Head of caudate nucleus (tissue), 42 donors: ENCODE results near the gene SLCO2A1.
A peak's percentile ranks its signal among the peaks of the same experiment; 100 is the strongest.

ENCODE experiments used
- DNase-seq, 42 donors: peaks; one replicate each; pipeline versions ENCODE4 v3.0.0 to v3.0.0-alpha.2; 2020 to 2021; ENCODE audit warnings: mixed read lengths in 7 of 42
- intact Hi-C: fragments of 100-400 bp; cut with DNase I; formaldehyde crosslinking; loops from one replicate; pipeline ENCODE4 v1.15.0; 2022

SLCO2A1 gene

GRCh38 chr3:133932009-133932408, 97.7 kb downstream of the SLCO2A1 start:
- intact Hi-C loops = no loop called here
- DNase-seq = peak in 3 of 42 donors; percentile 13 to 25 (median 19)

GRCh38 chr3:133931084-133931483, 98.6 kb downstream of the SLCO2A1 start:
- intact Hi-C loops = no loop called here
- DNase-seq = peak in 4 of 42 donors; percentile 18 to 30 (median 26)

DNA sequence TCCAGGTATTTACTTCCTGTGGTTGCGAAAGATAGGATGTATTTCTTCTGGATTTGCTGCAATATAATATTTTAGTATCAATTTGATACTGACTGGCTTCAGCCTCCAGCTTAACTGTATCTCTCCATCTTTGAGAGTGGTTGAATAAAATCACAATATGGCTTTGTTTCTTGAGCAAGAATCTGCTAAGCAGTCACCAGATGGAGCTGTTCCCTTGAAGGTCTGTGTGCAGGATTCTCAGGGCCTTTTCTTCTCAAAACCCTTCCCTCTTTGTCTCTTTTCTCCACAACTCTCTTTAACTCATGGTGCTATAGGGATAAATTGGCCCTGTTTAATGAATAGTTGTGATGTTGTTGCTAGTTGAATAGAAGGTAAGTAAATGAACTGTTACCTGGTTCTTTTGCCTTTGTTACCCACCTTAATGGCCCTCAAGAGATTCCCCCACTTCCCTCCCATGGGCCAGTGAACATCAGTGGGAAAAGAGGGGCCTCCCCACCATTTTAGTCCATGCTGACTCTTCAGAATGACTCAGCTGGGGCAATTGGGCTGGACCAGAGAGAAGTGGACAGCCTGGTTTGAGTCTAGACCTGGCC, 99.3 kb downstream of the SLCO2A1 start:
- intact Hi-C loops = no loop called here
- DNase-seq = peak in 18 of 42 donors; percentile 25 to 73 (median 46)

DNA sequence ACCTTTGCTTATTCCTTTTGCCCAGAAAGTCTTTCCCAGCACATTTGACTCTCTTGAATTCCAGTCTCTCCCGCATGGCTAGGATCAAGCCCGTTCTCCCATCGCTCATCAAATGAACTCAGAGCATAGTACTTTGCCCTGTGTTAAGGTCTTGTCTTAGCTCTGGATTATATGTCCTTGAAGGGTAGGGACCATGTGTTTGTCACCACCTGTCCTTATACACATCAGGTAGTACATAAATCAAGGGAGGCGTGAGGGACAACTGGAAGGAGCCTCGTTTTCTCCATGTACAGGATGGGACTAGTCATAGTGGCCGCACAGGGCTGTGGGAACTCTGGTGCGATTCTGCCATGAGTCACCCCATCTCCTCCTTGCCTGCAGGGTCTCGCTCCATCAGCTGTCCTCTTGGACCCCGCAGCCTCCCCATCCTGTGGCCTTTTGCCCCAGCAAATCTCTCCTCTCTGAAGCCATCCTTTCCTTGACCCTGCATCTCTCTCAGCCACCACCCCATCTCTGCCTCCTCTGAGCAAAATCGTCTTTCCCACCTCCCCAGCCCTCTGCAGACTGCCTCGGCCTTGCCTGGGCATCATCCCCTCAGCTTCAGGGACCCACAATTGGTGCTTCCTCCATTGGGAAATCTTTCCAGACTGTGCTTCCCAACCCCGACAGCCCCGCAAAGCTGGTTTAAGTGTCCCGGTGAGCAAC, 100.7 kb downstream of the SLCO2A1 start:
- intact Hi-C loops = loop anchor here (5.0 kb wide), 1 partner anchor 112 kb away; no protein-coding TSS in a partner anchor
- peak in 3 of 42 donors; percentile 19 to 38 (median 33) for DNase-seq

DNA sequence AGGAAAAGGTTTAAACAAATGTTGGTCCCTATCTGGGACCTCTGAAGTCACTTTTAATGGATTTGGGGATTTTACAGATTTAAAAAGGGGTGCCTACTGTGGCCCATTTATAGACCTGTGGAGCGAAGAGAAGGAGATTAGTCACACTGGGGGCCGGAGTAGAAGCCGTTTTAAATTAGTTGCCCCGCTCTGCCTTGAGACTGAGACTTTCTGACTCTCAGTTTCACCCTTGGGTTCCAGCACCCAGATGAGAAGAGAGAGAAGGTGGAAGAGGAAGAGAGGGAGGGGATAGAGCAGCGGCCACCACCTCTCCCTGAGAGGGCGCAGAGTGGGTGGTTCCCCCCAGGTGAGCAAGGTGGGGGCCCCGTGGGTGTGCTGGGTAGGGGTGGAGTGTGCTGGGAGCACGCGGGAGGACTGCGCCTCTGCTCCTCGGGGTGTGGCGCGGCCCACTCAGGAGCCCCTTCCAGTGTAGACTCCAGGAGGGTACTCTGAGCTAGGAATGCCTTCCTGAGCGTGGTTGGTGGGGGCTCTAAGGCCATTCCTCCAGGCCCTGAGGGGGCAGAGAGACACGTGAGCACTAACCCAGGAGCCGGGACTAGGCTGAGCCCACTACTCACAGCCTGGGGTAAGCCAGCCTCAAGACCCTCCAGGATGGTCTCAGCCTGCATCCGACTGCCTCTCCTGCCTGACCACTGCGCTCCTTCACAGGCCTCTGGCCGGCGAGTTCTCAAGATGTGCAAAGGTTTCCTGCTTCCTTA, 101.4 kb downstream of the SLCO2A1 start:
- peak in 5 of 42 donors; percentile 20 to 44 (median 35) for DNase-seq

GRCh38 chr3:133927540-133928066, 102.1 kb downstream of the SLCO2A1 start:
- intact Hi-C loops = loop anchor here (5.0 kb wide), 1 partner anchor 110 kb away; no protein-coding TSS in a partner anchor
- DNase-seq = peak in 38 of 42 donors; percentile 26 to 88 (median 70)

More for the DNA sequence above, 101.4 kb downstream of the SLCO2A1 start:
- intact Hi-C loops = loop anchor here (5.0 kb wide), 1 partner anchor 111 kb away; no protein-coding TSS in a partner anchor

DNA sequence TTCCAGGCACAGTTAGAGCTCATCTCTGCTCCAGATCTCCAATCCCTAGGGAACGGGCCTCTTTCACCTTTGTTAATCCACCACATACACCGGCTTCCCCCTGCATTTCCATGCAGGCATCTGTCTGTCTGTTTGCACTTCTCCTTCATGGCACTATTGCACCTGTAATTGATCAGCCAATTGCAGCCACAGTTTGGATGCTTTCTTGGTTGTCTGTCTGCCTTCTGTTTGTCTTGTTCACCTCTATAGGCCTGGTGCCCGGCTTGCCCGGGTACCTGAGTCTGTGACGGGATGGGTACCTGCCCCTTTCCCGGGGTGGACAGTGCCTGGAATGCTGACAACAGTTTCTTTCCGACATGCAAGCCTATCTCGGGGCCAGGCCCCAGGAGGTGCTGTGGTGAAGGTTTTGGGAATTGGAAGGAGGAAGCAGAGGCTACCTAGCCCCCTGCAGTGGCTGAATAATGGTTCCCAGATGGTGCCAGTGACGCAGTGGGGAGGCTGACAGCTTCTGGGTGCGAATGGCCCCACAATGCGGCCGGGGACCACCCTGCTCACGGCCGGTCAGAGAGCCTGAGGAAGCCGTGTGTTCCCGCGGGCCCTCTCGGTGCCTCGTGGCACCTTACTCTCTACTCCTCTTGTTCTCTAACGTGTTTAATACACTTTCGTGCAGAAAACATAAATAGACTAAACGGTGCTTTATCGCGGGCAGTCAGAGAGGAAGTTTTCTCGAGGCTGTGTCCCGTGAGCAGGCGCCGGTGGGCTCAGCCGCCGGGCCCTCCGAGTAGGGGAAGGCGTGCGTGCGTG, 102.8 kb downstream of the SLCO2A1 start:
- intact Hi-C loops = loop anchor here (5.0 kb wide), 1 partner anchor 110 kb away; no protein-coding TSS in a partner anchor
- DNase-seq = peak in 4 of 42 donors; percentile 32 to 54 (median 49)

- peak in 2 of 42 donors; percentile 28 to 39 for DNase-seq
- intact Hi-C loops = loop anchor here (5.0 kb wide), 1 partner anchor 109 kb away; no protein-coding TSS in a partner anchor
Observed at GRCh38 chr3:133925960-133926735, 103.6 kb downstream of the SLCO2A1 start.

DNA sequence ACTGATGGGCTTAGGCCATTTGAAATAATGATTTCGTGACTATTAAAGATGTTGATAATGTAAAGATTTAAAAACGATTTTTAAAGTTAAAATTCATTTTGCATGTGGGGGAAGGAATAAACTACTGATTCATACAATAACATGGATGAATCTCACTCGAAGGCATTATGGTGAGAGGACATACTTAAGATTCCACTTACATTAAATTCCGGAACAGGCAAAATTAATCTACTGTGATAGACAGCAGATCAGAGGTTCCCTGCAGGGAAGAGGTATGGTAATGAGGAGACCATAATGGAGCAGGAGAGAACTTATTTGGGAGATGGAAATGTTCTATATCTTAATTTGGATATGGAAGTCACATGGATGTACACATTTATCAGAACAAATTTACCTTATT, 105.7 kb downstream of the SLCO2A1 start:
- no peak for DNase-seq
- intact Hi-C loops = no loop called here

GRCh38 chr3:133921592-133921991, 108.1 kb downstream of the SLCO2A1 start:
- intact Hi-C loops = no loop called here
- no peak for DNase-seq

- no peak for DNase-seq
- intact Hi-C loops = no loop called here
Observed at GRCh38 chr3:133917144-133917543, 112.6 kb downstream of the SLCO2A1 start.

- intact Hi-C loops = no loop called here
- peak in 1 of 42 donors; percentile 13 for DNase-seq
Observed at GRCh38 chr3:133915685-133916658, 113.8 kb downstream of the SLCO2A1 start.

DNA sequence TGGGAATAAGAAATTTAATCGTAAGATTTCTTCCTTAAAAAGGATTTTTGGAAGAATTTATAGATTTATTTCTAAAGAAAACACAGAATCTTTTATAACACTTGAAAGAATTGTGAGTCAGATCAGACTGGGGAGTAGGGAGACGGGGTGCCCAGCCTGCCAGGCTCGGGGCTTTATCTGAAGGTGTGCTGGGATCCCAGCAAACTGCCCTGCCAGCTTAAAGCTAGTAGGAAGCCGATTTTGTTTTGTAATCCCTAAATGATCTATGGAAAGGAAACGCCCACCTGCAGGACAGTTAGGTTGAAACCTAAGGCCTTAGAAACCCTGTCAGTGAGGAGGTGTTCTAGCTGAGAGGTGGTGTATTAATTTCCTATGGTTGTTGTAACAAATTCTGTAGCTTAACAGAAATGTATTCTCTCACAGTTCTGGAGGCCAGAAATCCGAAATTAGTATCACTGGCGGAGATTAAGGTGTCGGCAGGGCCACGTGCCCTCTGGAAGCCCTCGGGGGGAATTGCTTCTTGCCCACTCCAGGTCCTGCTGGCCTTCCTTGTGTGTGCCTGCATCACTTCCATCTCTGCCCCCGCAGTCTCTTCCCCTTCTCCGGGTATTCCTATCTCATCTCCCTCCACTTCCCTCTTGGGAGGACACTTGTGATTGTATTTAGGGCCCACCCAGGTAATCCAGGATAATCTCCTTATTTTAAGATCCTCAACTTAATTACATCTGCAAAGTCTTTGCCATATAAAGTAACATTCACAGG, 114.7 kb downstream of the SLCO2A1 start:
- intact Hi-C loops = no loop called here
- DNase-seq = peak in 1 of 42 donors; percentile 37

DNA sequence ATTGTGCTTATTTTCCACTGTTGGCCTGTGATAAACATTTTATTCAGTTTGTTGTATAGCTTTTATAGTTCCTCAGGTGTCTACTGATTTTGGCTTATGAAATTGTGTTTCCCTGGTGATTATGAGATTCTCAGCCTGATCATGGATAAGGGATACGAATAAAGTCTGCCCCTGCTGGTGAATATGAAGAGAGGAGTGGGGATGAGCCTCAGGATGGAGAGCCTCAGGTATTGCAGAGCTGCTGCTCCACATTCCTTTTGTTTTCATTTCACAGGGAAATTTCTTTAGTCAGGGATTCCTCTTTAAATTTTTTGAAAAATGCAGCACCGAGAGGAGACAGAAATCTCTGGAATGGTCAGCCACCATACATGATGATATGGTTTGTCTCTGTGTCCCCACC, 119.3 kb downstream of the SLCO2A1 start:
- DNase-seq = peak in 1 of 42 donors; percentile 34
- intact Hi-C loops = no loop called here

GRCh38 chr3:133905376-133905775, 124.3 kb downstream of the SLCO2A1 start:
- intact Hi-C loops = no loop called here

GRCh38 chr3:133901847-133902246, 127.9 kb downstream of the SLCO2A1 start:
- intact Hi-C loops = no loop called here
- DNase-seq = no peak

More at GRCh38 chr3:133905376-133905775, 124.3 kb downstream of the SLCO2A1 start:
- peak in 1 of 42 donors; percentile 38 for DNase-seq
